ENCODE data around the gene ASGR2.
"Not testable (repeated sequence)": the region's sequence is repeated elsewhere in the genome, so short reads cannot be mapped to it uniquely, and the experiment has no call there.

The ASGR2 gene

GRCh38 chr17:7124923-7125322, 10.3 kb upstream of the ASGR2 start:
- TF ChIP-seq CTCF (IDR thresholded peaks at IDR 0.05; ENCODE audit: low read length): no peak
- no peak for TF ChIP-seq EZH2 (optimal IDR thresholded peaks at IDR 0.05; ENCODE audit: low read depth, low read length)
- TF ChIP-seq EZH2phosphoT487 (IDR thresholded peaks at IDR 0.05; ENCODE audit: low read length): no peak
- Histone ChIP-seq H3K4me3 (ENCODE audit: low read length) (no peak overlapping the region), H3K36me3 (replicated peaks; ENCODE audit: insufficient read depth, low read length) (no peaks in the 10 kb centered on the region), H4K20me1 (ENCODE audit: insufficient read depth, low read length) (no peaks in the 10 kb centered on the region), H3K9me3 (replicated peaks; ENCODE audit: insufficient read depth, low read length) (no peaks in the 10 kb centered on the region), H3K9me2 (replicated peaks; ENCODE audit: insufficient read depth, low read length) (no peaks in the 10 kb centered on the region), H3K27me3 (replicated peaks; ENCODE audit: insufficient read depth, low read length) (peaks cover 5% of the 10 kb centered on the region), H3K4me2 (ENCODE audit: low read depth, low read length) (no peak overlapping the region), H3K79me2 (ENCODE audit: low read length) (no peaks in the 10 kb centered on the region), H3K4me1 (ENCODE audit: low read length) (no peaks in the 10 kb centered on the region), H3F3A (ENCODE audit: insufficient read depth, low read length) (0 out of 2 replicates have a peak, but pooled peaks cover 4% of the 10 kb centered on the region), H3K27ac (ENCODE audit: low read length) (no peak overlapping the region), H2AFZ (ENCODE audit: low read length) (no peak overlapping the region), H3K9ac (ENCODE audit: low read length) (no peak overlapping the region)
- no peak for DNase-seq

GRCh38 chr17:7123844-7124243, 9.2 kb upstream of the ASGR2 start:
- H3K4me1 ChIP-seq (ENCODE audit: low read length): no peaks in the 10 kb centered on the region
- no peaks in the 10 kb centered on the region for H3K36me3 ChIP-seq (replicated peaks; ENCODE audit: insufficient read depth, low read length)
- no peak for DNase-seq
- no peaks in the 10 kb centered on the region for H3K79me2 ChIP-seq (ENCODE audit: low read length)
- no peak overlapping the region for H3K9ac ChIP-seq (ENCODE audit: low read length)
- H4K20me1 ChIP-seq (ENCODE audit: insufficient read depth, low read length): no peaks in the 10 kb centered on the region
- H3K27me3 ChIP-seq (replicated peaks; ENCODE audit: insufficient read depth, low read length): peaks cover 12% of the 10 kb centered on the region
- TF ChIP-seq EZH2phosphoT487 (IDR thresholded peaks at IDR 0.05; ENCODE audit: low read length) (no peak), CTCF (IDR thresholded peaks at IDR 0.05; ENCODE audit: low read length) (no peak), EZH2 (optimal IDR thresholded peaks at IDR 0.05; ENCODE audit: low read depth, low read length) (no peak)
- no peaks in the 10 kb centered on the region for H3K9me2 ChIP-seq (replicated peaks; ENCODE audit: insufficient read depth, low read length)
- no peak overlapping the region for H2AFZ ChIP-seq (ENCODE audit: low read length)
- H3K4me3 ChIP-seq (ENCODE audit: low read length): no peak overlapping the region
- 0 out of 2 replicates have a peak, but pooled peaks cover 4% of the 10 kb centered on the region for H3F3A ChIP-seq (ENCODE audit: insufficient read depth, low read length)
- H3K9me3 ChIP-seq (replicated peaks; ENCODE audit: insufficient read depth, low read length): no peaks in the 10 kb centered on the region
- H3K4me2 ChIP-seq (ENCODE audit: low read depth, low read length): no peak overlapping the region
- H3K27ac ChIP-seq (ENCODE audit: low read length): no peak overlapping the region

GRCh38 chr17:7122381-7122780, 7.8 kb upstream of the ASGR2 start:
- H3K9ac ChIP-seq (ENCODE audit: low read length): no peak overlapping the region
- peak overlapping the region; percentile 49 for H3K4me2 ChIP-seq (ENCODE audit: low read depth, low read length)

GRCh38 chr17:7120635-7121034, 6.0 kb upstream of the ASGR2 start:
- H3K27ac ChIP-seq (ENCODE audit: low read length); H3K36me3 ChIP-seq (replicated peaks; ENCODE audit: insufficient read depth, low read length); H4K20me1 ChIP-seq (ENCODE audit: insufficient read depth, low read length); H2AFZ ChIP-seq (ENCODE audit: low read length); H3K4me2 ChIP-seq (ENCODE audit: low read depth, low read length); H3F3A ChIP-seq (ENCODE audit: insufficient read depth, low read length); H3K9ac ChIP-seq (ENCODE audit: low read length); H3K79me2 ChIP-seq (ENCODE audit: low read length); DNase-seq; H3K9me3 ChIP-seq (replicated peaks; ENCODE audit: insufficient read depth, low read length); H3K9me2 ChIP-seq (replicated peaks; ENCODE audit: insufficient read depth, low read length); H3K4me1 ChIP-seq (ENCODE audit: low read length); H3K4me3 ChIP-seq (ENCODE audit: low read length): not testable (repeated sequence)
- peaks cover 42% of the 10 kb centered on the region for H3K27me3 ChIP-seq (replicated peaks; ENCODE audit: insufficient read depth, low read length)

More at GRCh38 chr17:7122381-7122780, 7.8 kb upstream of the ASGR2 start:
- TF ChIP-seq CTCF (IDR thresholded peaks at IDR 0.05; ENCODE audit: low read length): no peak
- no peak for TF ChIP-seq EZH2 (optimal IDR thresholded peaks at IDR 0.05; ENCODE audit: low read depth, low read length)
- TF ChIP-seq EZH2phosphoT487 (IDR thresholded peaks at IDR 0.05; ENCODE audit: low read length): no peak
- Histone ChIP-seq H3K4me1 (ENCODE audit: low read length) (no peaks in the 10 kb centered on the region), H3K27me3 (replicated peaks; ENCODE audit: insufficient read depth, low read length) (peaks cover 24% of the 10 kb centered on the region), H3K9me3 (replicated peaks; ENCODE audit: insufficient read depth, low read length) (no peaks in the 10 kb centered on the region), H3K27ac (ENCODE audit: low read length) (no peak overlapping the region), H4K20me1 (ENCODE audit: insufficient read depth, low read length) (no peaks in the 10 kb centered on the region), H3K79me2 (ENCODE audit: low read length) (no peaks in the 10 kb centered on the region), H3F3A (ENCODE audit: insufficient read depth, low read length) (0 out of 2 replicates have a peak, but pooled peaks cover 4% of the 10 kb centered on the region), H2AFZ (ENCODE audit: low read length) (peak overlapping the region; percentile 30; the same call in 1 of the 2 replicates), H3K36me3 (replicated peaks; ENCODE audit: insufficient read depth, low read length) (no peaks in the 10 kb centered on the region), H3K9me2 (replicated peaks; ENCODE audit: insufficient read depth, low read length) (no peaks in the 10 kb centered on the region), H3K4me3 (ENCODE audit: low read length) (peak overlapping the region; percentile 37; the same call in 1 of the 2 replicates)
- DNase-seq: peak; percentile 33

All from MM.1S (cell line).